GM21515 (cell line): ENCODE measurements around the gene HOXD12.

Experiments used
- ATAC-seq: cut with Tn5 transposase; IDR thresholded peaks from one replicate; pipeline ENCODE4 v1.9.1; 2021; ENCODE audit not compliant: unreplicated experiment

Gene HOXD12

DNA sequence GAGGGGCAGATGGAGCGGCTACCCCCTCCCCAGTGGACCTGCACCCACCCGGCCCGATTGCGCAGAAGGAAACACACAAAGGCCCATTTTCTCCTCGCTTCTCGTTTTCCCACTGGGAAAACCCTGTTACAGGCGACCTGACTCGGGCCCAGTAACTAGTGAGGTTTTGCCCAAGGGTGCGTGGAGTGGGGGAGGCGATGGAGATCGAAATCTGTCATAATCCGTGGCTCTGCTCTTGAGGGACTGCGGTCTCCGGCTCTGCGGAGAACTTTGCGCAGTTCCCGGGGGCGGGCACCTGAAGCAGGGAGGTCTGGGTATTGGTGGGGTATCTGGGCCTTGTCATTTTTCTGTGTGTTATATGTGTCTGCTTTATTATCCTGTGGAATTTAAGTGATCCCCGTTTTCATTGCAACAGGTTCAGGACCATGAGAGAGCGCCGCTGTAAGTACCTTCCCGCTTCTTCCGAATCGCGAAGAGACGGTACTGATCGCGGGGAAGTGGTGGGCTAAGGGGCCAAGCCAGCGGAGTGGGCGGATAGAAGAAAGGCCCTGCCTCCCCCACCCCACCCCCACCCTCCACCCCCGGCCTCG is 47.7 kb downstream of the HOXD12 start:
- no peak for ATAC-seq

DNA sequence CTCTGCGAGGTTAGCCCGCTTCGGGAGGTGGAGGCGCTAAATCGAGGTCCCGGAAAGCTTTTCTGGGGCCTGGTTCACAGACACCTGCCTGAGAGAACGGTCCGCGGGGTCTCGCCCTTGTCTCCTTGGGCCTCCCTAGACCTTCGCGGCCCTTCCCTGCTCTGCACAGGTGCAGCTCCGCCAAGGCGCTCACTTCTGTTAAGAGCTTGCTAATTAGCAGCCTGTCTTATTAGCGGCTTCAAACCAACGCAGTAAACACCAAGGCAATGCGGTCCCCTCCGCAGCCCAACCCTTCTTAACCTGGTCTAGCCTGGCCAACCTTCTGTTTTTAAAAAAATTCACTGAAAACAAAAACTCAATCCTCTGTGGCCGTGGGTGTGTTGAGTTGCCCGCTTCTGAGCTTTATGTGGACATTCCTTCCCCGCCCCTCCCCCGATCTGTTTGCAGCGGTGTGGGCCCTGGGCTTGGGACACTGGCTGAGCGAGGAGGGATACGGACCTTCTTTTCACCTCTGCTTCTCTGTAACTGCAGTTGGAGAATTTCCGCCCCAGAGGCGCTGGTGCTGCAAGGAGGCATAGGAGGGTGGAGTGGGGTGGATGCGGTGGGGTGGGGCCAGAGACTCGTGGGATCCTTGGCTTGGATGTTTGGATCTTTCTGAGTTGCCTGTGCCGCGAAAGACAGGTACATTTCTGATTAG is 48.4 kb downstream of the HOXD12 start:
- no peak for ATAC-seq

DNA sequence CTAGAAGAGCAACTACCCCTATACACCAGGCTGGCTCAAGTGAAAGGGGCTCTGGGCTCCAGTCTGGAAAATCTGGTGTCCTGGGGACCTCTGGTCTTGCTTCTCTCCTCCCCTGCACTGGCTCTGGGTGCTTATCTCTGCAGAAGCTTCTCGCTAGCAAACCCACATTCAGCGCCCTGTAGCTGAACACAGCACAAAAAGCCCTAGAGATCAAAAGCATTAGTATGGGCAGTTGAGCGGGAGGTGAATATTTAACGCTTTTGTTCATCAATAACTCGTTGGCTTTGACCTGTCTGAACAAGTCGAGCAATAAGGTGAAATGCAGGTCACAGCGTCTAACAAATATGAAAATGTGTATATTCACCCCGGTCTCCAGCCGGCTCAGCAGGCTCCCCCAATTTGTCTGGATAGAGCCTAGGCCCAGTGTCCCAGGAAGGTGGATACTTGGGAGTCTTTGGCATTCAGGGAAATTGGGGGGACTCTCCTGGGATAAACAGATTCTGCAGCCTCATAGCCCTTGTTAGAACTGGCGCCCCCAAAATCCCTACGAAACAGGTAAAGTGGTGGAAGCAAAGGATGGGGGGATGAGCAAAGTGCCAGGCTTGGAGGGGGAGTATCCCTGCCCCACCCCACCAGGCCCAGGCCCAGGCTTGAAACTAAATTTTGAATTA is 49.3 kb downstream of the HOXD12 start:
- ATAC-seq: no peak

DNA sequence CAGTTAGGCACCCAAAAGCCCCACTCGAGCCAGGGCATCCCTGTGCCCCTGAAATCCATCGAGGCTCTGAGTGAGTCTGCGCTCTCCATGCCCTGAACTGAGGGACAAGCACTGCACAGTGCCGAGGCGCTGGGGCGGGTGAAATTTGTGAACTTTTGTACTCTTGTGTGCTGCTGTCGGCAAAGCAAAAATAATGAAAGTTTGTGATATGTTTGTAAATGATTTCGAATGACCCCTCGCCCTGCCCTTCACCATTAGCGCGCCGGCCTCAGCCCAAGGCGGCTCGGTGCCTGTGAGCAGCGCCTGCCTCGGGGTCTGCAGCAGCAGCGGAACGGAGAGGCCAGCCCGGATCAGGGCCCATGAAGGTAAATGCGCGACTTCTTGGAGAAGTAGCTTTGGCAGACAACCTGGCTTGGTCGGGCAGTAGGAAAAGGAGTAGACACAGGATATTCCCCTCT is 49.9 kb downstream of the HOXD12 start:
- ATAC-seq: no peak

DNA sequence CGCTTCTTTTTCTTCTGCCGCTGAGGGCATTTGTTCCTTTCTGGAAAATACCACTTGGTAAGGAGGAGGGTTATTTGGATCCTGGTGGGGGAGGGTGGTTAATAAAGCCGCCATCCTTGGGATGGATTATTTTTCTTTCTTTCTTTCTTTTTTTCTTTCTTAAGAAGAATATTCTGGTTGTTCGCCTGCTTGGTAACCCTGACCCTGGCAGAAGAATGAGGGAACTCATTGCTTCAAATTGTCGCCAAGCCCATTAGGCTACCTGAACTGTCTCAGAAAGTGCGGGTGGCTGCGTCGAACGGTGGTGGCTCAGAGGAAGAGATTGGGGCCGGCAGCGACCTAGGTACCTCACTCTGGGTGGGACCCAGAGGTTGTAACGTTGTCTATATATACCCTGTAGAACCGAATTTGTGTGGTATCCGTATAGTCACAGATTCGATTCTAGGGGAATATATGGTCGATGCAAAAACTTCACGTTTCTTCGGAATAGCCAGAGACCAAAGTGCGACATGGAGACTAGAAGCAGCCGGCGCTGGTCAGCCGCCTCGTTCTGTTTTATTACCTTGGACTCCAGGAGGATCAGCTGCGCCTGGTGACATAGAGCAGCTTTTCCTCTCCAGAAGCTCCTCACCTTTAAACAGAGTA is 50.5 kb downstream of the HOXD12 start:
- ATAC-seq: no peak

DNA sequence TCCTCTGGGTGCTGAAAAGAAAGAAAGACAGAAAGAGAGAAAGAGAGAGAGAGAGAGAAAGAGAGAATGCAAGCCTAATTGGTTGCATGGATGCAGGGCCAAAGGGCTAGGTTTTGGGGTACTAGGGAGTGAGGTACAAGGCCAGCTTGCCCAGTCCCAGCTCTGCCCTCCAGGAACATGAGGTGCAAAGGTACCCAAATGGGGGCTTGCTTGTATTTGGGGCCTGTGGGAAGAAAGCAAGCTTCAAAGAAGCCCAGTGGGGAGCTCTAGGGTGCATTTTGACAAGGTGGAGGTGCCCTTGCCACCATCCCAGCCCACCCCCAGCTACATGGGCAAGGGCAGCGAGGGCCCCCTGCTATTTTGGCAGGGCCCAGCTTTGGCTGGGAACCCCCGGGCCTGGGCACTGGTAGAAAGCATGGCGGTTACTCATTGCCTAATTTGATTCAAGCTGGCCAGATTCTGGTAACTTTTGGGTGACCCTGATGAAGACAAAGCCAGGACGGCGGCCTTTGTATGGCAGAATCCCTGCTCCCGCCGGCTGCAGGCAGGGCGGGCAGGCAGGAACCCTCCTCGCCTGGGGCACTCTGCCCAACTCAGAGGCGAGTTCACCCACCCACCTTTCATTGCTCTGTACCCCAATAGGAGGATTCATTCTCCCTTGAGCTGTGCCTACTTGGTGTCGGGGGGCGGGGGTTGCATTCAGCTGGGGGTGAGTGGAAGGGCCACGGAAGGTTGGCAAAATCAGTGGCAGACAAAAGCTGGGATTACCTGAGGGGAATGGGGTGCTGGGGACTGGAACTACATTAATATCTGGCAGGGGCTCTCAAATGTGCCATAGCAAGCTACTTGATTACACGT is 51.2 kb downstream of the HOXD12 start:
- ATAC-seq: no peak

DNA sequence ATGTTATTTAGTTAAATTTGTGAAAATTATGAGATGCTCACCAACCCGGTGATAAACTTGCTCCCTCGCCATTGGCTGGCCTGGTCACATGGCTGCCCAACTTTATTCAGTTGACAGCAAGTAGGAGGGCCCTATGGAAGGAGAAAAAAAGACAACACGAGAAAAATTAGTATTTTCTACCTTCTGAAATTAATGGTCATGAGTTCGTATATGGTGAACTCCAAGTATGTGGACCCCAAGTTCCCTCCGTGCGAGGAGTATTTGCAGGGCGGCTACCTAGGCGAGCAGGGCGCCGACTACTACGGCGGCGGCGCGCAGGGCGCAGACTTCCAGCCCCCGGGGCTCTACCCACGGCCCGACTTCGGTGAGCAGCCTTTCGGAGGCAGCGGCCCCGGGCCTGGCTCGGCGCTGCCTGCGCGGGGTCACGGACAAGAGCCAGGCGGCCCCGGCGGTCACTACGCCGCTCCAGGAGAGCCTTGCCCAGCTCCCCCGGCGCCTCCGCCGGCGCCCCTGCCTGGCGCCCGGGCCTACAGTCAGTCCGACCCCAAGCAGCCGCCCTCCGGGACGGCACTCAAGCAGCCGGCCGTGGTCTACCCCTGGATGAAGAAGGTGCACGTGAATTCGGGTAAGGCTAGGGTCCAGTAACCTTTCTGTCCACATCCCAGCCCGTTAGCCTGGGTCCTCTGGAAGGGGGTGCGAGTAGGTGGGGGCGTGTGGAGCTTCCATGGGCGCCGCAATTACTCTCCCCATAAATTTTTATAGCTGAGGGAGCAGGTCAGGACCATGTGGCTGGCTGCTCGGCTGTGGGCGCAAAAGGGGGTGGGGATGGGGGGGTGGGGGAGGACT is 52.1 kb downstream of the HOXD12 start, which contains the start of gene HOXD4:
HOXD4 (plus strand) TSS at position 109 of the 846 bp plus-strand sequence; CDS start at position 193, 84 bp downstream.
- no peak for ATAC-seq
